AG10803 (cell line): Measurements from ENCODE around the gene CRABP2.

Experiments used
- DNase-seq: peaks from one replicate; pipeline ENCODE4 v3.0.0; 2010; ENCODE audit warnings: low read depth
- H3K4me3 ChIP-seq: 2 replicates; pipeline ENCODE4 v1.5.1; 2011; ENCODE audit warnings: mild to moderate bottlenecking, low read length, control low read depth
- TF ChIP-seq, protein P1 (sequence below): conservative IDR thresholded peaks from 2 replicates; pipeline ENCODE4 v1.5.1; 2011; ENCODE audit warnings: mild to moderate bottlenecking, low read length, control low read depth, inconsistent platforms

The CRABP2 gene

DNA sequence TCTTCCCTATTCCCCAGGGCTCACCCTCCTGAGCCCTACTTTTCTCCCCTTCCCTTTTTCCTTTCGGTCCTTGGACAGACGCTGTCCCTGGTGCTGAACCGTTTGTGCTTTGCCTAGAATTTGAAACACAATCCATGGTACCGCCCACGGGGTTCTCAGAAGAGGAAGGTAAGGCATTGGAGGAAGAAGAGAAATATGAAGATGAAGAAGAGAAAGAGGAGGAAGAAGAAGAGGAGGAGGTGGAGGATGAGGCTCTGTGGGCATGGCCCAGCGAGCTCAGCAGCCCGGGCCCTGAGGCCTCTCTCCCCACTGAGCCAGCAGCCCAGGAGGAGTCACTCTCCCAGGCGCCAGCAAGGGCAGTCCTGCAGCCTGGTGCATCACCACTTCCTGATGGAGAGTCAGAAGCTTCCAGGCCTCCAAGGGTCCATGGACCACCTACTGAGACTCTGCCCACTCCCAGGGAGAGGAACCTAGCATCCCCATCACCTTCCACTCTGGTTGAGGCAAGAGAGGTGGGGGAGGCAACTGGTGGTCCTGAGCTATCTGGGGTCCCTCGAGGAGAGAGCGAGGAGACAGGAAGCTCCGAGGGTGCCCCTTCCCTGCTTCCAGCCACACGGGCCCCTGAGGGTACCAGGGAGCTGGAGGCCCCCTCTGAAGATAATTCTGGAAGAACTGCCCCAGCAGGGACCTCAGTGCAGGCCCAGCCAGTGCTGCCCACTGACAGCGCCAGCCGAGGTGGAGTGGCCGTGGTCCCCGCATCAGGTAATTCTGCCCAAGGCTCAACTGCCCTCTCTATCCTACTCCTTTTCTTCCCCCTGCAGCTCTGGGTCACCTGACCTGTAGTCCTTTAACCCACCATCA, 53.0 kb downstream of the CRABP2 start:
- H3K4me3 ChIP-seq: no peak overlapping the region
- TF ChIP-seq, protein P1, sequence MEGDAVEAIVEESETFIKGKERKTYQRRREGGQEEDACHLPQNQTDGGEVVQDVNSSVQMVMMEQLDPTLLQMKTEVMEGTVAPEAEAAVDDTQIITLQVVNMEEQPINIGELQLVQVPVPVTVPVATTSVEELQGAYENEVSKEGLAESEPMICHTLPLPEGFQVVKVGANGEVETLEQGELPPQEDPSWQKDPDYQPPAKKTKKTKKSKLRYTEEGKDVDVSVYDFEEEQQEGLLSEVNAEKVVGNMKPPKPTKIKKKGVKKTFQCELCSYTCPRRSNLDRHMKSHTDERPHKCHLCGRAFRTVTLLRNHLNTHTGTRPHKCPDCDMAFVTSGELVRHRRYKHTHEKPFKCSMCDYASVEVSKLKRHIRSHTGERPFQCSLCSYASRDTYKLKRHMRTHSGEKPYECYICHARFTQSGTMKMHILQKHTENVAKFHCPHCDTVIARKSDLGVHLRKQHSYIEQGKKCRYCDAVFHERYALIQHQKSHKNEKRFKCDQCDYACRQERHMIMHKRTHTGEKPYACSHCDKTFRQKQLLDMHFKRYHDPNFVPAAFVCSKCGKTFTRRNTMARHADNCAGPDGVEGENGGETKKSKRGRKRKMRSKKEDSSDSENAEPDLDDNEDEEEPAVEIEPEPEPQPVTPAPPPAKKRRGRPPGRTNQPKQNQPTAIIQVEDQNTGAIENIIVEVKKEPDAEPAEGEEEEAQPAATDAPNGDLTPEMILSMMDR: no peak
- DNase-seq: peak; percentile 18
